Lung (tissue), 12 donors: ENCODE measurements around the gene CYP2J2. TPM values are rescaled to one million over a fixed set of nuclear protein-coding genes. Genes with fewer than 3 reads are reported as not detected.

Experiments used
- ATAC-seq: fragments of 200-7000 bp; cut with Tn5 transposase; one replicate; pipeline ENCODE4 v1.9.1; 2020; ENCODE audit warnings: moderate number of reproducible peaks; ENCODE audit not compliant: insufficient read depth, low FRiP score
- DNase-seq, 3 donors: peaks; one replicate each; pipeline ENCODE4 v3.0.0-alpha.2; 2013 to 2017
- H3K27ac ChIP-seq, 2 donors: one replicate each; pipeline ENCODE4 v1.5.1; 2013; ENCODE audit warnings: mild to moderate bottlenecking in 2 of 2, moderate library complexity in 2 of 2, control low read depth in 1 of 2, inconsistent platforms in 1 of 2, low read depth in 1 of 2, low read length in 1 of 2
- H3K27me3 ChIP-seq, 3 donors: one replicate each; pipeline ENCODE4 v1.5.1; 2013; ENCODE audit warnings: low read length in 2 of 3; ENCODE audit not compliant: control insufficient read depth in 3 of 3, insufficient read depth in 3 of 3
- H3K36me3 ChIP-seq, 4 donors: one replicate each; pipeline ENCODE4 v1.5.1; 2013; ENCODE audit warnings: low read length in 4 of 4, mild to moderate bottlenecking in 1 of 4, moderate library complexity in 1 of 4; ENCODE audit not compliant: control insufficient read depth in 4 of 4, insufficient read depth in 4 of 4
- H3K4me1 ChIP-seq, 5 donors: one replicate each; pipeline ENCODE4 v1.5.1; 2013; ENCODE audit warnings: low read length in 5 of 5, mild to moderate bottlenecking in 2 of 5, moderate library complexity in 1 of 5; ENCODE audit not compliant: control insufficient read depth in 5 of 5, insufficient read depth in 5 of 5
- H3K4me3 ChIP-seq: one replicate; pipeline ENCODE4 v1.5.1; 2013; ENCODE audit warnings: mild to moderate bottlenecking, control low read depth, moderate library complexity
- H3K9ac ChIP-seq, 2 donors: one replicate each; pipeline ENCODE4 v1.5.1; 2013; ENCODE audit warnings: low read length in 2 of 2, control low read depth in 1 of 2; ENCODE audit not compliant: insufficient read depth in 1 of 2
- H3K9me3 ChIP-seq, 4 donors: one replicate each; pipeline ENCODE4 v1.5.1; 2013; ENCODE audit warnings: low read length in 3 of 4, mild to moderate bottlenecking in 1 of 4, moderate library complexity in 1 of 4; ENCODE audit not compliant: control insufficient read depth in 4 of 4, insufficient read depth in 3 of 4
- CTCF ChIP-seq: IDR thresholded peaks from 2 replicates; pipeline ENCODE4 v1.5.1; 2012; ENCODE audit warnings: mild to moderate bottlenecking; ENCODE audit errors: control extremely low read depth, extremely low read depth
- WGBS, 2 donors: extraction: QIAGEN DNeasy Blood & Tissue Kit; methylation state at CpG; one replicate each; pipeline ENCODE4 v1.1.7; 2013; 5-methylcytosine and 5-hydroxymethylcytosine counted together
- polyA plus RNA-seq, 2 donors: library from polyadenylated mRNA; stranded (reverse); fragments of 200-250 nt; gene quantifications; one replicate each; pipeline ENCODE4 v1.2.1, GENCODE V29; 2013
- total RNA-seq, 2 donors: library from RNA; depleted of rRNA in 1 of 2; stranded (reverse); fragments of >200 nt in 1 of 2; gene quantifications; one replicate each; pipeline ENCODE4 v1.2.1, GENCODE V29; 2014 to 2021
- donor health status: control.
- donor health status: control.
- donor health status: Bipolar disorder and iron deficiency.
- donor health status: healthy.
- donor health status: DM: yes; HTN: yes; CAD: no.

Gene CYP2J2
- total and polyA plus RNA-seq, 4 donors, result 2.4 to 5.0 (median 3.3) TPM

DNA sequence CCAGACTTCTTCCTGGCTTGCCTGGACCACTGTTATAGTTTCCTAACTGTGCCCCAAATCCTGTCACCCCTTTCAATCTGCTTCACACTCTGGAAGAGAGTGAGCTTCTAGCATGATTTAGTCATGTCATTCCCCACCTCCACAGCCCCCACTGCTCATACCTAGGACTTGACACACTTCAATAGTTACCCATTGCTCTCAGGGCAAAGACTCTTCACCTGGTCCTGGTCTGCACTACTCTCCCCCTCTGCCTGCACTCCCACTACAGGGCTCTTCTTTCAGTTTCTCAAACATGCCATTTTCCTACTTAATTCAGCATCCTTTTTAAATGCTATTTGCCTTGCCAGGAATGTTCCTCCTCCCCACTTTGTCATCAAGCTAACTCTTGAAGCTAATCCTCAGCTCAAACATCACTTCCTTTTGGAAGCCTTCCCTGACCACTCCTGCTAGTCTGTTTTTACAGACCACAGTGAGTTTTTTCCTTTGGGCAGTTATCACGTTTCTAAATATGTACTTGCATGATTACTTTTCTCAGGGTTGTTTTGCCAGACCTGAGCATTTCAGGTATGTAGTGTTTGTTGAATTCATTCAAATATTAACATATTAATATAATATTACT is 24.7 kb downstream of the CYP2J2 start:
- DNase-seq, result peak in 2 of 3 donors; percentile 13 to 43

DNA sequence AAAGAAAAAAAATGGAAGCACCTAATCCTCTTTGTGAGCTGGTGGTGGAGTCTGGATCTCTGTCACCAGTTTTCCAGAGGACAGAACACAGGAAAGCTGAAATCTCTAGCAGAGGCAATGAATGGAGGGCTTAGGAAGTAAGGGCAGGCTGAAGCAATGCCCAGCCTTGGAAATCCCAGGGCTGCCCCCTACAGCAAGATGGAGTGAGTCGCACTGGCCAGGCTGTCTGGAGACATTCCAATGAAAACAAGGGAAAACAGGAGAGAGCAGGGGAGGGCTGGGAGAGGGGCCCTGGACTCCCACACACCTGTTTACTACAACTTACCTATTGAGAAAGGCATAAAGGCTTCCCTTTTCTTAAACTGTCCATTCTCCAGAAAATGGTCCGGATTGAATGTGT is 25.9 kb downstream of the CYP2J2 start:
- H3K4me3 ChIP-seq, result no peak overlapping the region
- TF ChIP-seq CTCF, result no peak
- ATAC-seq (no peak), DNase-seq (no peak)
- H3K27ac ChIP-seq, result no peak overlapping the region
- peaks cover 0 to 9% (median 0%) of the 10 kb centered on the region in 5 donors for H3K4me1 ChIP-seq
- H3K27me3 ChIP-seq, result no peaks in the 10 kb centered on the region
- H3K9me3 ChIP-seq, result peaks cover 0 to 2% (median 0%) of the 10 kb centered on the region in 4 donors
- WGBS, 2 donors, result 85 to 88% methylated on average over 2 of the region's 2 CpGs
- peaks cover 0 to 3% (median 0%) of the 10 kb centered on the region in 4 donors for H3K36me3 ChIP-seq
- H3K9ac ChIP-seq, result no peak overlapping the region

More for the DNA sequence above, 24.7 kb downstream of the CYP2J2 start:
- no peak overlapping the region for H3K4me3 ChIP-seq
- peak; percentile 19 for ATAC-seq
- WGBS, 2 donors, result 23 to 35% methylated on average over 1 of the region's 1 CpG
- H3K9ac ChIP-seq, result no peak overlapping the region
- H3K36me3 ChIP-seq, result peaks cover 0 to 3% (median 0%) of the 10 kb centered on the region in 4 donors
- no peak for TF ChIP-seq CTCF
- H3K27ac ChIP-seq, result no peak overlapping the region
- H3K9me3 ChIP-seq, result peaks cover 0 to 2% (median 0%) of the 10 kb centered on the region in 4 donors
- no peaks in the 10 kb centered on the region for H3K27me3 ChIP-seq
- H3K4me1 ChIP-seq, result peaks cover 0 to 9% (median 0%) of the 10 kb centered on the region in 5 donors

DNA sequence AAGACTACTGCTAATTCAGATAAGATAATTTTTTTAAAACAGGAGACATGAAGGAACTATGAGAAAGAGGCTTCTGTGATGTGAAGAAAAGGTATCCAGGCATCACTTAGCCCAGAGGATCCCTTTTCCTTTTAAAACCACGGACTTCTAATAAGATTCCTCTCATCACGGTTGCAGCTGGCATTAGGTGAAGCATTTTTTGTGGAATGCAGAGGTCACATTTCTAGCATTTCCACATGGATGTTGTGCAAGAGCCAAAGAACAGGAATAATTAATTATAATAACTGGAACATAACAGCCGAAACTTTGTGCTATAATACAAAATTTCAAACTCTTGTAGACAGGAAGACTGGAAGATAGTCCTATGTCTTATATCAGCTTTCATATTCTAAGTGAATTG is 27.6 kb downstream of the CYP2J2 start:
- TF ChIP-seq CTCF, result no peak
- no peaks in the 10 kb centered on the region for H3K27me3 ChIP-seq
- peaks cover 0 to 2% (median 0%) of the 10 kb centered on the region in 4 donors for H3K9me3 ChIP-seq
- no peak overlapping the region for H3K27ac ChIP-seq
- H3K4me1 ChIP-seq, result peaks cover 0 to 9% (median 0%) of the 10 kb centered on the region in 5 donors
- H3K36me3 ChIP-seq, result peaks cover 0 to 3% (median 0%) of the 10 kb centered on the region in 4 donors
- ATAC-seq, result no peak
- 51 to 56% methylated on average over 3 of the region's 3 CpGs for WGBS, 2 donors
- H3K4me3 ChIP-seq, result no peak overlapping the region
- H3K9ac ChIP-seq, result no peak overlapping the region
- no peak for DNase-seq

GRCh38 chr1:59897165-59897564 is 29.4 kb downstream of the CYP2J2 start:
- DNase-seq, result no peak
- Histone ChIP-seq H3K9me3 (peaks cover 0 to 2% (median 0%) of the 10 kb centered on the region in 4 donors), H3K27me3 (no peaks in the 10 kb centered on the region), H3K36me3 (peaks cover 0 to 3% (median 0%) of the 10 kb centered on the region in 4 donors), H3K4me1 (peaks cover 0 to 9% (median 0%) of the 10 kb centered on the region in 5 donors), H3K27ac (no peak overlapping the region), H3K9ac (no peak overlapping the region), H3K4me3 (no peak overlapping the region)
- TF ChIP-seq CTCF, result no peak
- no peak for ATAC-seq
- 82 to 94% methylated on average over 2 of the region's 2 CpGs for WGBS, 2 donors
